ENCODE measurements around the gene CCDC69.

DNA sequence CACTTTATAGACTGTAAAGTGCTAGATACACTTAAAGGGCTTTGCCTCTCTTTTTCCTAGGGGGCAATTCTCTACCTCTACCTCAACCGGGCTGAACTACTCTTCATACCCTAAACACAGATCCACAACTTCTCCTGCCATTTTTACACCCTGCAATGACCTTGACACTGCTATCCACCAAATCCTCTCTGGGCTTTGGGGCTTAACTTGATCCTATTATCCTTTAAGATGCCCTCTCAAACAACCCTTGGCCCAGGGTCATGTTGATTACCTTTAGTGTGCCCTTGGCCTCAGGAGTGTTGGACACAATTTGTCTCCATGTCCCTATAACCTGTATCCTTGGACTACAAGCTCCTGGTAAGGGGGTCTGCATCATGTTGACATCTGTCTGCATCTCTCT lies 85.8 kb downstream of the CCDC69 start:
- TF ChIP-seq, protein P1, sequence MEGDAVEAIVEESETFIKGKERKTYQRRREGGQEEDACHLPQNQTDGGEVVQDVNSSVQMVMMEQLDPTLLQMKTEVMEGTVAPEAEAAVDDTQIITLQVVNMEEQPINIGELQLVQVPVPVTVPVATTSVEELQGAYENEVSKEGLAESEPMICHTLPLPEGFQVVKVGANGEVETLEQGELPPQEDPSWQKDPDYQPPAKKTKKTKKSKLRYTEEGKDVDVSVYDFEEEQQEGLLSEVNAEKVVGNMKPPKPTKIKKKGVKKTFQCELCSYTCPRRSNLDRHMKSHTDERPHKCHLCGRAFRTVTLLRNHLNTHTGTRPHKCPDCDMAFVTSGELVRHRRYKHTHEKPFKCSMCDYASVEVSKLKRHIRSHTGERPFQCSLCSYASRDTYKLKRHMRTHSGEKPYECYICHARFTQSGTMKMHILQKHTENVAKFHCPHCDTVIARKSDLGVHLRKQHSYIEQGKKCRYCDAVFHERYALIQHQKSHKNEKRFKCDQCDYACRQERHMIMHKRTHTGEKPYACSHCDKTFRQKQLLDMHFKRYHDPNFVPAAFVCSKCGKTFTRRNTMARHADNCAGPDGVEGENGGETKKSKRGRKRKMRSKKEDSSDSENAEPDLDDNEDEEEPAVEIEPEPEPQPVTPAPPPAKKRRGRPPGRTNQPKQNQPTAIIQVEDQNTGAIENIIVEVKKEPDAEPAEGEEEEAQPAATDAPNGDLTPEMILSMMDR (IDR thresholded peaks at IDR 0.05; ENCODE audit: insufficient read depth, low read length, poor library complexity, severe bottlenecking): no peak
- TF ChIP-seq EZH2phosphoT487 (conservative IDR thresholded peaks at IDR 0.05; ENCODE audit: low read length): no peak
